Measurements from ENCODE around the gene PDXK. TPM values are rescaled to one million over a fixed set of nuclear protein-coding genes. Genes with fewer than 3 reads are reported as not detected.

PDXK gene
- total and polyA plus RNA-seq, 7 donors = 17.2 to 96.5 (median 37.0) TPM

- intact Hi-C loops (cut with DNase I) = no loop called here
- TF ChIP-seq CTCF (IDR thresholded peaks at IDR 0.05) = no peak
- Histone ChIP-seq H3K27me3 (ENCODE audit: insufficient read depth in 3 of 3, low read length in 2 of 3) (no peaks in the 10 kb centered on the region), H3K4me3 (no peak overlapping the region), H3K27ac (no peak overlapping the region), H3K9me3 (no peaks in the 10 kb centered on the region), H3K4me1 (no peaks in the 10 kb centered on the region), H3K36me3 (ENCODE audit: insufficient read depth in 1 of 2, low read depth in 1 of 2) (peaks cover 3 to 65% of the 10 kb centered on the region in 2 donors)
- 97 to 98% (median 97%) methylated on average over 18 of the region's 18 CpGs for WGBS, 3 donors
- DNase-seq (no peak), ATAC-seq (no peak)
These were observed 25.8 kb downstream of the PDXK start for GRCh38 chr21:43744725-43745124.

GRCh38 chr21:43745772-43746517 is 27.0 kb downstream of the PDXK start:
- H3K36me3 ChIP-seq (ENCODE audit: insufficient read depth in 1 of 2, low read depth in 1 of 2) = peaks cover 3 to 69% of the 10 kb centered on the region in 2 donors
- no peaks in the 10 kb centered on the region for H3K27me3 ChIP-seq (ENCODE audit: insufficient read depth in 3 of 3, low read length in 2 of 3)
- intact Hi-C loops (cut with DNase I) = no loop called here
- ATAC-seq (no peak), DNase-seq (no peak)
- no peak for TF ChIP-seq CTCF (IDR thresholded peaks at IDR 0.05)
- no peaks in the 10 kb centered on the region for H3K9me3 ChIP-seq
- H3K4me1 ChIP-seq = no peaks in the 10 kb centered on the region
- no peak overlapping the region for H3K4me3 ChIP-seq
- 92 to 95% (median 93%) methylated on average over 16 of the region's 16 CpGs for WGBS, 3 donors
- no peak overlapping the region for H3K27ac ChIP-seq

GRCh38 chr21:43748622-43749021 is 29.7 kb downstream of the PDXK start:
- Histone ChIP-seq H3K27me3 (ENCODE audit: insufficient read depth in 3 of 3, low read length in 2 of 3) (no peaks in the 10 kb centered on the region), H3K4me1 (no peaks in the 10 kb centered on the region), H3K36me3 (ENCODE audit: insufficient read depth in 1 of 2, low read depth in 1 of 2) (peaks cover 7 to 82% of the 10 kb centered on the region in 2 donors), H3K4me3 (no peak overlapping the region), H3K27ac (no peak overlapping the region), H3K9me3 (no peaks in the 10 kb centered on the region)
- 94 to 96% (median 94%) methylated on average over 17 of the region's 17 CpGs for WGBS, 3 donors
- intact Hi-C loops (cut with DNase I) = no loop called here
- DNase-seq = no peak
- no peak for TF ChIP-seq CTCF (IDR thresholded peaks at IDR 0.05)
- ATAC-seq = no peak

GRCh38 chr21:43749651-43750262 is 30.8 kb downstream of the PDXK start:
- intact Hi-C loops (cut with DNase I) = loop anchor here in 1 of 2 donors (10.0 kb wide), 1 partner anchor 65 kb away; no protein-coding TSS in a partner anchor
- TF ChIP-seq CTCF (IDR thresholded peaks at IDR 0.05) = no peak

More at GRCh38 chr21:43749651-43750262, 30.8 kb downstream of the PDXK start:
- no peaks in the 10 kb centered on the region for H3K9me3 ChIP-seq
- H3K36me3 ChIP-seq (ENCODE audit: insufficient read depth in 1 of 2, low read depth in 1 of 2) = peaks cover 14 to 82% of the 10 kb centered on the region in 2 donors
- H3K27me3 ChIP-seq (ENCODE audit: insufficient read depth in 3 of 3, low read length in 2 of 3) = no peaks in the 10 kb centered on the region
- no peak overlapping the region for H3K4me3 ChIP-seq
- H3K27ac ChIP-seq = no peak overlapping the region
- no peaks in the 10 kb centered on the region for H3K4me1 ChIP-seq
- ATAC-seq (peak in 1 of 4 donors; percentile 22), DNase-seq (peak in 1 of 2 donors; percentile 42)
- WGBS, 3 donors = 89 to 93% (median 92%) methylated on average over 16 to 18 of the region's 18 CpGs
